SK-N-MC (cell line): ENCODE measurements around the gene TNNI3.
"Not testable (repeated sequence)": the region's sequence is repeated elsewhere in the genome, so short reads cannot be mapped to it uniquely, and the experiment has no call there.

Source experiments
- DNase-seq: peaks from one replicate; pipeline ENCODE4 v3.0.0-alpha.2; 2011; ENCODE audit warnings: low read depth, low spot score
- H3K27ac ChIP-seq: fragments of 200-600 bp; sonication (generic); 2 replicates; pipeline ENCODE4 v1.5.1; 2016; ENCODE audit warnings: mixed run types
- H3K36me3 ChIP-seq: fragments of 200-600 bp; sonication (generic); 2 replicates; pipeline ENCODE4 v1.6.1; 2017; ENCODE audit warnings: antibody characterized with exemption, low read length, mixed read lengths; ENCODE audit not compliant: insufficient read depth
- H3K4me3 ChIP-seq: fragments of 200-600 bp; sonication (generic); 2 replicates; pipeline ENCODE4 v1.5.1; 2016
- H3K9ac ChIP-seq: fragments of 200-600 bp; sonication (generic); 2 replicates; pipeline ENCODE4 v1.8.0; 2017; ENCODE audit warnings: mixed run types, mixed read lengths; ENCODE audit not compliant: insufficient read length
- H3K9me3 ChIP-seq: fragments of 200-600 bp; sonication (generic); 2 replicates; pipeline ENCODE4 v1.6.1; 2017; ENCODE audit warnings: low read depth, mild to moderate bottlenecking, antibody characterized with exemption, low read length, moderate library complexity, mixed read lengths
- EZH2 ChIP-seq: fragments of 200-600 bp; sonication (generic); IDR thresholded peaks from one replicate; pipeline ENCODE4 v1.6.1; 2017; ENCODE audit warnings: antibody characterized with exemption
- FOXP2 ChIP-seq: optimal IDR thresholded peaks from 2 replicates; pipeline ENCODE3; 2011; ENCODE audit warnings: mild to moderate bottlenecking, moderate library complexity; ENCODE audit not compliant: insufficient read depth; ENCODE audit errors: extremely low read length, control extremely low read depth
- POLR2AphosphoS5 ChIP-seq: IDR thresholded peaks from 2 replicates; pipeline ENCODE4 v1.6.1; 2012; ENCODE audit warnings: mild to moderate bottlenecking, low read depth, low read length, borderline replicate concordance

TNNI3 gene

GRCh38 chr19:55173714-55174409 lies 16.3 kb upstream of the TNNI3 start:
- peak overlapping the region; percentile 95 for H3K27ac ChIP-seq
- H3K36me3 ChIP-seq, result no peaks in the 10 kb centered on the region
- peak; percentile 93 for DNase-seq
- H3K9ac ChIP-seq, result peak overlapping the region; percentile 61
- H3K9me3 ChIP-seq, result no peaks in the 10 kb centered on the region
- H3K4me3 ChIP-seq, result peak overlapping the region; percentile 73
- TF ChIP-seq FOXP2 (no peak), POLR2AphosphoS5 (peak; percentile 78)

- no peak for TF ChIP-seq EZH2
- TF ChIP-seq FOXP2, result no peak
- peak; percentile 3; the same call in 1 of the 2 replicates for TF ChIP-seq POLR2AphosphoS5
- Histone ChIP-seq H3K4me3 (peak overlapping the region; percentile 73), H3K36me3 (no peaks in the 10 kb centered on the region), H3K9ac (peak overlapping the region; percentile 61), H3K27ac (peak overlapping the region; percentile 95), H3K9me3 (no peaks in the 10 kb centered on the region)
- no peak for DNase-seq
Observed at GRCh38 chr19:55173186-55173713, 15.7 kb upstream of the TNNI3 start.

- H3K27ac ChIP-seq, result peak overlapping the region; percentile 95
- H3K9ac ChIP-seq, result no peak overlapping the region
- no peak for DNase-seq
- H3K4me3 ChIP-seq, result peak overlapping the region; percentile 73
- TF ChIP-seq EZH2 (no peak), POLR2AphosphoS5 (no peak; the same call in 1 of the 2 replicates), FOXP2 (no peak)
- H3K9me3 ChIP-seq, result no peaks in the 10 kb centered on the region
- H3K36me3 ChIP-seq, result no peaks in the 10 kb centered on the region
Observed at GRCh38 chr19:55172741-55173140, 15.2 kb upstream of the TNNI3 start.

DNA sequence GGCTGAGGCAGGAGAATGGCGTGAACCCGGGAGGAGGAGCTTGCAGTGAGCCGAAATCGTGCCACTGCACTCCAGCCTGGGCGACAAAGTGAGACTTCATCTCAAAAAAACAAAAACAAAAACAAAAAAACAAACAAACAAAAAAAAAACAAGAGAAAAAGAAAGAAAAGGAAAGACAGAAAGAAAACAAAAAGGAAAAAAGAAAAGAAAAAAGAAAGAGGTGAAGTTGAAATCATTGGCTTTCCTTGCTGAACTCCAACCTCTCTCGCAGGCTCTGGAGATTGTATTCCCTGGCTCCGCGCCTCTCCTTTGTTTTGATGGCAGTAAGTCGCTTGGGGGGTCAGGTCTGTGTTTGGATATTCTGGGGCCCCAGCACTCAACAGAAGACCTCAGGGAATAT lies 14.8 kb upstream of the TNNI3 start:
- not testable (repeated sequence) for H3K9ac ChIP-seq, H3K9me3 ChIP-seq, H3K4me3 ChIP-seq, H3K36me3 ChIP-seq, DNase-seq
- H3K27ac ChIP-seq, result peak overlapping the region; percentile 95

DNA sequence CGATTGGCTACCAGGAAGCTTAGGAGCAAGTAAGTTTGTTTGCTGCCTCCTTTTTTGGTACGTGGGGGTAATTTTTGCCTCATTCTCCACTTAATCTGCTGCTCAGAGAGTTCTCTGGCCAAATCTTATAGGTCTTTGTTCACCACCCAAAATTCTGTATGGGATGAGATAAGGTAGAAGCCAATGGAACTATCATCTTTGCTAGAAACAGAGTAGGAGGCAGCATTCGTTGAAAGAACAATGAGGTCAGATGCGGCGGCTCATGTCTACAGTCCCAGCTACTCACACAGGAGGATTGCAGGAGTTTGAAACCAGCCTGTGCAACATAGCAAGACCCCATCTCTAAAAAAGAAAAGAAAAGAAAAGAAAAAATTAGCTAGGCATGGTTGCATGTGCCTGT lies 13.9 kb upstream of the TNNI3 start:
- H3K9ac ChIP-seq, result no peak overlapping the region
- no peaks in the 10 kb centered on the region for H3K36me3 ChIP-seq
- TF ChIP-seq EZH2 (no peak), FOXP2 (no peak), POLR2AphosphoS5 (no peak)
- H3K4me3 ChIP-seq, result no peak overlapping the region
- DNase-seq, result no peak
- H3K27ac ChIP-seq, result peak overlapping the region; percentile 78
- no peaks in the 10 kb centered on the region for H3K9me3 ChIP-seq

DNA sequence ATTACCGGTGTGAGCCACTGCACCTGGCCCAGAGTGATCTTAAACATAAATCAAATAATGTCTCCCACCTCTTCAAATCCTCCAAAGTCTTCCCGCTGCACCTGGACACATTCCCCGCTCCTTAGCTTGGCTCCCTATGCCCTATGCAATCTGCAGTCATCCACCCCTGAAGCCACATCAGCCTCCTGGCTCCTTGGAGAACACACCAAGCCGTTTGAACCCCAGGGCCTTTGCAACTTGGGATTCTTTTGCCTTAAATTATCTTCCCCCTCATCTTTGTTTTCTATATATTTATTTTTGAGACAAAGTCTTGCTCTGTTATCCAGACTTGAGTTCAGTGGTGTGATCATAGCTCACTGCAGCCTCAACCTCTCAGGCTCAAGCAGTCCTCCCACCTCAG lies 11.6 kb upstream of the TNNI3 start:
- H3K36me3 ChIP-seq, result no peaks in the 10 kb centered on the region
- no peak overlapping the region for H3K9ac ChIP-seq
- H3K27ac ChIP-seq, result no peak overlapping the region
- no peaks in the 10 kb centered on the region for H3K9me3 ChIP-seq
- no peak overlapping the region for H3K4me3 ChIP-seq
- TF ChIP-seq FOXP2 (no peak), EZH2 (no peak), POLR2AphosphoS5 (no peak)
- no peak for DNase-seq

DNA sequence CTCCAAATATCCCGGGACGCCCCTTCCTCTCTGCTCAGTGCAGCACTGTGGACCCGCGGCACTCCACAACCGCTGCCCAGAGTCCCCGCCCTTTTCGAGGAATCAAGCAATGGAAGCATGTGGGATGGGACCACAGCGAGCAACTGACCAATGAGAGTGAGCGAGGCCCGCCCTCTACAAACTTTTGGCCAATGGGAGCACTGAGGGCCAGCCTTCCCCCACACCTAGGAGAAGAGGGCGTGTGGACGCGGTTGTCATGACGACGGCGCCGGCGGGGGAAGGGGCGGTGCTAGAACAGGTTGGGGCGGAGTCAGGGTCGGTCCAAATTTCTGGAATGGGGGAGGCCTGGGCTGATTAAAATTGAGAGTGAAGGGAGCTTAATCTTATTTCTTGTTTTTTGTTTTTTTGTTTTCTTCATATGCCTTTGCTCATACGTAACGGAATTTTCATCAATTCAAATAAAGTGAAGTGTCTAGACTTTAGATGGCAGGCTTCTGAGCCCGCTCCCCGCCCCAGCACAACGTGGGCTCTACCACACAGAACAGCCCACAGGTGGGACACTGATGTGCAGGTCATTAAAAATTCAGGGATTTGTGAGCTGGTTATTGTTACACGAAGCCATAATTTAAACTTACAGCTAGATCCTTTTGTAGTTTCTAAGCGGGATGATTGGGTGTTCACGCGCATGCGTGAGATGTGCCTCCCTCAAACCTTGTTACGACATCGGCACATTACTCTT lies 9.2 kb upstream of the TNNI3 start, which contains the start of gene DNAAF3:
DNAAF3 (minus strand) TSS at position 84 of the 739 bp plus-strand sequence. CDS start 200 bp downstream, outside the sequence.
- H3K27ac ChIP-seq, result peak within 1 kb of the TSS; percentile 89

DNA sequence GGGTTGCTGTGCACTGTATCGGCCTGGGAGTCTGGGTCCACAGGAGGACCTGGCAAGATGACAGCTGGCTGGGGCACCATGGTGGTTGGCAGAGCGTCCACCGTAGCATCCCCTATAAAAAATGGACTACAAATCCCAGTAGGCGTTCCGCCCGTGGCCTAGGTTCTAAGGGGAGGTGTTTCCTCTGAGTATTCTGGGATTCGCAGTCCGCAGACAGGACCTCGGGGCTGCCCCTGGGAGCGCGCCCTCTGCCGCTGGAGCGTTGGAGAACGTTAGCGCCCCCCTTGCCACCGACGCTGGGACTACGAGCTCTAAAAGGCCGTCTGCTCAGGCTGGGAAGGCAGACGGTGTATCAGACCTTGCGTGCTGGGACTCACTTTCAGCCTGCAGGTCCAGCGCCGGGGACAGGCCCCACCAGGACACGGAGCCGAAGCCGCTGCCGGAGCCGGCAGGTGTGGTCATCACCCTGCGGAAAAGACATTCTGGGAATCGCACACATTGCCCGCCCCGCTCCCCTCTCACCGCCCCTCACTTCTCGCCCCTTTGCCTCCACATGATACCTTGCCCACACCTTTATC lies 8.5 kb upstream of the TNNI3 start:
- H3K9me3 ChIP-seq, result no peaks in the 10 kb centered on the region
- DNase-seq, result no peak
- H3K36me3 ChIP-seq, result no peaks in the 10 kb centered on the region
- H3K4me3 ChIP-seq, result peak overlapping the region; percentile 75
- no peak overlapping the region for H3K9ac ChIP-seq
- no peak for TF ChIP-seq POLR2AphosphoS5
- no peak for TF ChIP-seq EZH2
- no peak for TF ChIP-seq FOXP2
- H3K27ac ChIP-seq, result no peak overlapping the region

More for the DNA sequence above, 9.2 kb upstream of the TNNI3 start, which contains the start of gene DNAAF3:
- Histone ChIP-seq H3K9me3 (no peaks in the 10 kb centered on the region), H3K36me3 (no peaks in the 10 kb centered on the region), H3K9ac (peak within 1 kb of the TSS; percentile 87), H3K4me3 (peak within 1 kb of the TSS; percentile 75)
- peak; percentile 97 for DNase-seq
- TF ChIP-seq FOXP2 (no peak), EZH2 (no peak), POLR2AphosphoS5 (0 out of 2 replicates have a peak, but pooled peaks have one; percentile 23)
